Skeletal muscle cell (primary cell): ENCODE results near the gene AGRN.
A peak's percentile ranks its signal among the peaks of the same experiment; 100 is the strongest.
"Not testable (repeated sequence)": the region's sequence is repeated elsewhere in the genome, so short reads cannot be mapped to it uniquely, and the experiment has no call there.

Source experiments
- DNase-seq: peaks from one replicate; pipeline ENCODE4 v3.0.0-alpha.2; 2010; ENCODE audit warnings: low read depth
- H3K4me3 ChIP-seq: 2 replicates; pipeline ENCODE4 v1.5.1; 2011; ENCODE audit warnings: low read depth, mild to moderate bottlenecking, control low read depth, low read length, moderate library complexity

AGRN gene

GRCh38 chr1:1014799-1015681, 4.9 kb upstream of the AGRN start:
- no peak for DNase-seq
- H3K4me3 ChIP-seq = peak overlapping the region; percentile 69

- H3K4me3 ChIP-seq, DNase-seq: not testable (repeated sequence)
Measured at GRCh38 chr1:1017397-1018320, 2.3 kb upstream of the AGRN start.

GRCh38 chr1:1018321-1018685, 1.6 kb upstream of the AGRN start:
- H3K4me3 ChIP-seq, DNase-seq: not testable (repeated sequence)

GRCh38 chr1:1019122-1019999, 559 bp upstream of the AGRN start:
- peak overlapping the region; percentile 45 for H3K4me3 ChIP-seq
- no peak for DNase-seq

GRCh38 chr1:1020415-1021009, 592 bp downstream of the AGRN start:
- peak overlapping the region; percentile 60 for H3K4me3 ChIP-seq
- DNase-seq = no peak

- DNase-seq = no peak
Measured at GRCh38 chr1:1021010-1021919, 1.3 kb downstream of the AGRN start.

GRCh38 chr1:1021920-1022259, 2.0 kb downstream of the AGRN start:
- H3K4me3 ChIP-seq = no peak overlapping the region
- no peak for DNase-seq

More at GRCh38 chr1:1021010-1021919, 1.3 kb downstream of the AGRN start:
- peak overlapping the region; percentile 60 for H3K4me3 ChIP-seq

- no peak for DNase-seq
- no peak overlapping the region for H3K4me3 ChIP-seq
Measured at GRCh38 chr1:1022302-1023009, 2.5 kb downstream of the AGRN start.

GRCh38 chr1:1023700-1024099, 3.8 kb downstream of the AGRN start:
- no peak overlapping the region for H3K4me3 ChIP-seq

GRCh38 chr1:1024149-1024770, 4.3 kb downstream of the AGRN start:
- H3K4me3 ChIP-seq = no peak overlapping the region
- no peak for DNase-seq

More at GRCh38 chr1:1023700-1024099, 3.8 kb downstream of the AGRN start:
- DNase-seq = no peak

- DNase-seq = no peak
- no peak overlapping the region for H3K4me3 ChIP-seq
Measured at GRCh38 chr1:1024771-1025699, 5.1 kb downstream of the AGRN start.

- no peak for DNase-seq
- H3K4me3 ChIP-seq = no peak overlapping the region
Measured at GRCh38 chr1:1025730-1026129, 5.8 kb downstream of the AGRN start.

GRCh38 chr1:1026599-1027413, 6.9 kb downstream of the AGRN start:
- no peak for DNase-seq
- H3K4me3 ChIP-seq = no peak overlapping the region

GRCh38 chr1:1027791-1028190, 7.9 kb downstream of the AGRN start:
- H3K4me3 ChIP-seq = no peak overlapping the region
- no peak for DNase-seq
